Heart left ventricle (tissue), 13 donors: ENCODE measurements around the gene S100A7A.

Experiments
- CTCF ChIP-seq, 12 donors: fragments of 200-600 bp; sonication (generic) in 4 of 12; IDR thresholded peaks; one replicate each; pipeline versions ENCODE4 v1.5.0 to v1.8.0; 2018 to 2022; ENCODE audit warnings: antibody characterized with exemption in 12 of 12, mild to moderate bottlenecking in 5 of 12
- POLR2A ChIP-seq, 2 donors: fragments of 450-650 bp; IDR thresholded peaks; one replicate each; pipeline ENCODE4 v1.6.1; 2017; ENCODE audit warnings: antibody characterized with exemption in 2 of 2, mild to moderate bottlenecking in 2 of 2, moderate library complexity in 2 of 2
- donor health status: ischemic (EF 13 %, LVEDD 7.1; RV severe dilation, severe dysfunction).
- donor health status: DM: no; HTN: yes; CAD: no.
- donor health status: DM: no; HTN: no; CAD: no.
- donor health status: ischemic (EF 25% LVEDD 6.9; RV normal size, moderate dysfunction).
- donor health status: ischemic (EF 25% LVEDD 5.7; RV mildly dilated, moderate dysfunction).
- donor health status: ischemic (EF 35%, LVEDD 5.7; RV mildly dilated, moderate dysfunction).
- donor health status: nonischemic (EF 11% LVEDD 7.7; RV severe dilation, severe dysfunction).
- donor health status: DM: yes; HTN: yes; CAD: no.
- donor health status: PGD.
- donor health status: ischemic (EF 29% LVEDD 5.4; RV normal size, mild dysfunction).
- donor health status: nonischemic (EF 23%, LVEDD 6.1; RV moderate dilation, normal function).

GRCh38 chr1:153367090-153367489 lies 49.2 kb upstream of the S100A7A start:
- TF ChIP-seq CTCF (IDR thresholded peaks at IDR 0.05) (no peak), POLR2A (IDR thresholded peaks at IDR 0.05) (no peak)
